HT-29 (cell line): Measurements from ENCODE around the gene ZNF566. TPM values are rescaled to one million over a fixed set of nuclear protein-coding genes. Genes with fewer than 3 reads are reported as not detected.

Source experiments
- DNase-seq: peaks from one replicate; pipeline ENCODE4 v3.0.0-alpha.2; 2015; ENCODE audit warnings: low spot score
- total RNA-seq: library from RNA; depleted of rRNA; stranded (reverse); fragments of >200 nt; shearing (Covaris generic); gene quantifications from 2 replicates; pipeline ENCODE4 v1.2.3, GENCODE V29; 2014; rRNA removed

Gene ZNF566
- total RNA-seq, 1 experiment from 2014 or later, result 0.05 TPM

GRCh38 chr19:36449059-36449670, 40.2 kb downstream of the ZNF566 start:
- no peak for DNase-seq

GRCh38 chr19:36441339-36441738, 48.0 kb downstream of the ZNF566 start:
- no peak for DNase-seq

- no peak for DNase-seq
Measured at GRCh38 chr19:36436531-36436930, 52.8 kb downstream of the ZNF566 start.

GRCh38 chr19:36423925-36424324, 65.4 kb downstream of the ZNF566 start:
- no peak for DNase-seq

- no peak for DNase-seq
Measured at GRCh38 chr19:36421749-36422481, 67.4 kb downstream of the ZNF566 start.

- no peak for DNase-seq
Measured at GRCh38 chr19:36420961-36421748, 68.2 kb downstream of the ZNF566 start.

- no peak for DNase-seq
Measured at GRCh38 chr19:36418287-36419001, 70.9 kb downstream of the ZNF566 start, which contains the start of gene ZFP82. ZFP82 (minus strand) TSS chr19:36418644; CDS start chr19:36409789, 8,855 bp downstream.

GRCh38 chr19:36417752-36418286, 71.5 kb downstream of the ZNF566 start:
- DNase-seq, result no peak

- no peak for DNase-seq
Measured at GRCh38 chr19:36409841-36410240, 79.5 kb downstream of the ZNF566 start.

- no peak for DNase-seq
Measured at GRCh38 chr19:36408101-36408500, 81.3 kb downstream of the ZNF566 start.

GRCh38 chr19:36404498-36404897, 84.9 kb downstream of the ZNF566 start:
- no peak for DNase-seq

- no peak for DNase-seq
Measured at GRCh38 chr19:36401475-36401874, 87.9 kb downstream of the ZNF566 start.

GRCh38 chr19:36398571-36398970, 90.8 kb downstream of the ZNF566 start:
- no peak for DNase-seq

Other genes starting within 250 kb of the ZNF566 start
- gene ZFP14, start 110.4 kb downstream of the ZNF566 start, total RNA-seq, result 0.08 TPM in 2 replicates
- gene ZFP82, start 70.9 kb downstream of the ZNF566 start, total RNA-seq, result not detected in 2 replicates
- 0.13 and 0.31 TPM in 2 replicates for gene ZNF260, start 38.7 kb upstream of the ZNF566 start, total RNA-seq
- gene ZNF529, start 83.7 kb upstream of the ZNF566 start, total RNA-seq, result 0.25 and 0.44 TPM in 2 replicates
- not detected in 2 replicates for gene ZNF382, start 115.8 kb upstream of the ZNF566 start, total RNA-seq
- not detected in 2 replicates for gene ZNF461, start 177.3 kb upstream of the ZNF566 start, total RNA-seq
- gene ZNF567, start 198.1 kb upstream of the ZNF566 start, total RNA-seq, result 0.41 and 0.86 TPM in 2 replicates